Tibial nerve (tissue), 4 donors: ENCODE data around the gene RDH14. TPM values are rescaled to one million over a fixed set of nuclear protein-coding genes. Genes with fewer than 3 reads are reported as not detected.

ENCODE experiments used
- DNase-seq, 2 donors: peaks; one replicate each; pipeline ENCODE4 v3.0.0-alpha.2; 2019; ENCODE audit warnings: low spot score in 2 of 2
- H3K27ac ChIP-seq, 4 donors: fragments of 200-600 bp; sonication (generic) in 3 of 4; one replicate each; pipeline ENCODE4 v1.5.1; 2017 to 2019; ENCODE audit warnings: mild to moderate bottlenecking in 1 of 4
- H3K27me3 ChIP-seq, 2 donors: fragments of 200-600 bp; sonication (generic) in 1 of 2; one replicate each; pipeline versions ENCODE4 v1.5.1 to v1.6.0; 2017 to 2019
- H3K36me3 ChIP-seq, 3 donors: fragments of 200-600 bp; sonication (generic); one replicate each; pipeline ENCODE4 v1.5.1; 2018 to 2019
- H3K4me1 ChIP-seq, 4 donors: fragments of 200-600 bp; sonication (generic) in 3 of 4; one replicate each; pipeline ENCODE4 v1.5.1; 2017 to 2019
- H3K4me3 ChIP-seq, 4 donors: fragments of 200-600 bp; sonication (generic) in 3 of 4; one replicate each; pipeline ENCODE4 v1.5.1; 2017 to 2019; ENCODE audit warnings: mild to moderate bottlenecking in 1 of 4, moderate library complexity in 1 of 4
- H3K9me3 ChIP-seq, 4 donors: fragments of 200-600 bp; sonication (generic) in 3 of 4; one replicate each; pipeline ENCODE4 v1.5.1; 2017 to 2019
- CTCF ChIP-seq, 5 experiments: fragments of 200-600 bp in 3 of 5; fragments of 450-650 bp in 2 of 5; sonication (generic) in 3 of 5; IDR thresholded peaks; one replicate each; pipeline ENCODE4 v1.5.1; 2016 to 2019; ENCODE audit warnings: antibody characterized with exemption in 5 of 5, mild to moderate bottlenecking in 3 of 5, moderate library complexity in 2 of 5
- EP300 ChIP-seq, 2 donors: sonication (generic); formaldehyde crosslinking; IDR thresholded peaks; one replicate each; pipeline ENCODE4 v1.6.1; 2017; ENCODE audit warnings: antibody characterized with exemption in 2 of 2, mild to moderate bottlenecking in 1 of 2
- POLR2A ChIP-seq, 2 donors: fragments of 450-650 bp; IDR thresholded peaks; one replicate each; pipeline ENCODE4 v1.6.1; 2017; ENCODE audit warnings: antibody characterized with exemption in 2 of 2, mild to moderate bottlenecking in 2 of 2, moderate library complexity in 2 of 2
- WGBS, 2 donors: methylation state at CpG; one replicate each; pipeline ENCODE4 v1.1.5; 2018; 5-methylcytosine and 5-hydroxymethylcytosine counted together
- total RNA-seq, 4 donors: library from RNA; depleted of rRNA; stranded (reverse); fragments of >200 nt; gene quantifications; one replicate each; pipeline ENCODE4 v1.1.0, GENCODE V29; 2016

Gene RDH14
- total RNA-seq, 4 donors from 2014 or later: 31.5 to 39.6 (median 36.6) TPM

DNA sequence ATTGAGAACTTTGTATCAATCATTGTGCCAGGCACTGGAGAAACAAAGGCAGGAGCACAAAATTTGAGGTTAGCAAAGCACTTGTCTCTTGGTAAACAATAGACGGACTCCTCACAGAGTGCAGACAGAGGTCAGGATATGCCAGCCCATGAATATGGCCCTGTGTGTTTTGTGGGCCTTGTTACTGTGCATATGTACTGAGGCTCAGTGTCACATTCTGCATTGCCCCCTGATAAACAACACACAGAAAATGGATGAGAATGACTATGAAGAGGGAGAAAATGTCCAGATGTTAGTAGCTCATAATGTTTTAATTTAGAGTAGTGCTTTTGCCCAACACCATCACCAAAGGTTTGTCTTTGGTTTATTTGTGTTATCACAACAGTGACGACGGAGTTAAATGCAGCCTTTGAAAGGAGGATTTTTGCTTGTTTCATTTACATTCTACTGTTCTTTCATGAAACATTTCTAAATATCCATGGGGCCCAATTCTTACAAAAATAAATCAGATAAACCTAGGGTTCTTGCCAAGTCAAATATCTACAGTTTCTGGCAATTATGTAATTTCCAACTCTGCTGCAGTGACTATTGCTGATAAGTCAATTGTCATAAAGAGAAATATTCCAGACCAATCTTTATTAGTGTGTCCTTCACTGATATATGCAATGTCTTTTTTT lies 43.5 kb upstream of the RDH14 start:
- H3K27me3 ChIP-seq: no peaks in the 10 kb centered on the region
- H3K9me3 ChIP-seq: no peaks in the 10 kb centered on the region
- peaks cover 0 to 29% (median 0%) of the 10 kb centered on the region in 4 donors for H3K4me1 ChIP-seq
- no peak overlapping the region for H3K27ac ChIP-seq
- H3K36me3 ChIP-seq: no peaks in the 10 kb centered on the region
- no peak overlapping the region for H3K4me3 ChIP-seq
- 36 to 44% methylated on average over 3 of the region's 3 CpGs for WGBS, 2 donors
- no peak for TF ChIP-seq CTCF (IDR thresholded peaks at IDR 0.05)
- TF ChIP-seq EP300 (IDR thresholded peaks at IDR 0.05): no peak
- TF ChIP-seq POLR2A (IDR thresholded peaks at IDR 0.05): no peak
- DNase-seq: no peak

DNA sequence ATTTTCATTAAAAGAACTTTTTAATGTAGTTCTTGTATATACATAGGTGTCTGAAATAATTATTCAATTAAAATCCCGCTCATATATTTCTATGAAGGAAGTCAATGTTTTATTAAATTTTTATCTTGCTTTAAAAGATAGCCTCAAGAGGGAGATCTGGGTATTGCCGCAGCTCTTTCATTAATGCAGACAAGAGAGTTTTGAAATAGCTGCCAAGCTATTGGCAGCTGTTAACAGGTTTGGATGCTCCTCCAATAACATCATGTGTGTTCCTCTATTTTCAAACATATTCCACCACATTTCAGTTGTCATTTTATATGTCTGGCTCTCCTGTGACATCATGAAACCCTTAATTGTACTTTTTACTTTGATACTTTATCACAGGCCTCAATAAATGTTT lies 41.8 kb upstream of the RDH14 start:
- Histone ChIP-seq H3K4me1 (peaks cover 0 to 37% (median 0%) of the 10 kb centered on the region in 4 donors), H3K27me3 (no peaks in the 10 kb centered on the region), H3K4me3 (no peak overlapping the region), H3K27ac (no peak overlapping the region), H3K36me3 (no peaks in the 10 kb centered on the region), H3K9me3 (no peaks in the 10 kb centered on the region)
- no peak for DNase-seq
- WGBS, 2 donors: 80 to 88% methylated on average over 2 of the region's 2 CpGs
- TF ChIP-seq EP300 (IDR thresholded peaks at IDR 0.05): no peak
- no peak for TF ChIP-seq CTCF (IDR thresholded peaks at IDR 0.05)
- TF ChIP-seq POLR2A (IDR thresholded peaks at IDR 0.05): no peak

- WGBS, 2 donors: 86 to 90% methylated on average over 2 of the region's 2 CpGs
- Histone ChIP-seq H3K4me1 (peaks cover 0 to 31% (median 0%) of the 10 kb centered on the region in 4 donors), H3K9me3 (no peaks in the 10 kb centered on the region), H3K27ac (no peak overlapping the region), H3K4me3 (no peak overlapping the region), H3K27me3 (no peaks in the 10 kb centered on the region), H3K36me3 (no peaks in the 10 kb centered on the region)
- no peak for DNase-seq
- no peak for TF ChIP-seq POLR2A (IDR thresholded peaks at IDR 0.05)
- no peak for TF ChIP-seq EP300 (IDR thresholded peaks at IDR 0.05)
- TF ChIP-seq CTCF (IDR thresholded peaks at IDR 0.05): no peak
Measured at GRCh38 chr2:18600255-18600613, 39.8 kb upstream of the RDH14 start.

DNA sequence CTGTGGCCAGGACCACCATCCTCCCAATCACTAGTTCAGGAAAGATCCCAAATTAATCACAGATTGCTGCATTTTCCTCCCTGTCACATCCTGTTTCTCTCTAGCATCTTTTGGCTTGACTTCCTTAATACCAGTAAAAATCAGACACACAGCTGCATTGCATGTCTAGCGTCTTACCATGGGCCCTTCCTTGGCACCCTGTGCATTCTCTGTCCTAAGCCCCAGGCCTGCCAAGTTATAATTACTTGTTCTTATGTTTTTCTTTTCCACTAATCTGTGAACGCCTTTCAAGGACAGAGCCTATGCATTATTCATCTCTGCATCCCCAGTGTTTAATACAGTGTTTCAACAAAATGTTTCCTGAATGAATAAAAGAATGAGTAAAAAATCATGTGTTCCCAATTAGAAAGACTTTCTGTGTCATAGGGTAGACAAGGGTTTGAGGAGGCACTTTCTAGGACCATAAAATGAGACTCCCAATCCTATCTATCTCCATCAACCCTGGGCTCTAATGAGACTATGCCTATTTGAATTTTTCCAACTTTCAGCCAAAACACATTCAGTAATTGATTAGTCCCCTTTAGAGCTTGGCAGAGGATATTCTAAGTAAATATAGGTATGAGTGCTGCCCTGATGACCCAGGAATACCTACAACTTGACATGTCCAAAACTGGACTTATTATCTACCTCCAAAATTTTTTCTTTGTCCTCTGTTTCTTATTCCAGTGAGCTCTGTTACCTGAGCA lies 39.2 kb upstream of the RDH14 start:
- Histone ChIP-seq H3K9me3 (no peaks in the 10 kb centered on the region), H3K36me3 (no peaks in the 10 kb centered on the region), H3K27me3 (no peaks in the 10 kb centered on the region), H3K27ac (no peak overlapping the region), H3K4me3 (no peak overlapping the region), H3K4me1 (peaks cover 0 to 26% (median 0%) of the 10 kb centered on the region in 4 donors)
- WGBS, 2 donors: 43 to 59% methylated on average over 2 of the region's 2 CpGs
- TF ChIP-seq EP300 (IDR thresholded peaks at IDR 0.05): no peak
- DNase-seq: no peak

DNA sequence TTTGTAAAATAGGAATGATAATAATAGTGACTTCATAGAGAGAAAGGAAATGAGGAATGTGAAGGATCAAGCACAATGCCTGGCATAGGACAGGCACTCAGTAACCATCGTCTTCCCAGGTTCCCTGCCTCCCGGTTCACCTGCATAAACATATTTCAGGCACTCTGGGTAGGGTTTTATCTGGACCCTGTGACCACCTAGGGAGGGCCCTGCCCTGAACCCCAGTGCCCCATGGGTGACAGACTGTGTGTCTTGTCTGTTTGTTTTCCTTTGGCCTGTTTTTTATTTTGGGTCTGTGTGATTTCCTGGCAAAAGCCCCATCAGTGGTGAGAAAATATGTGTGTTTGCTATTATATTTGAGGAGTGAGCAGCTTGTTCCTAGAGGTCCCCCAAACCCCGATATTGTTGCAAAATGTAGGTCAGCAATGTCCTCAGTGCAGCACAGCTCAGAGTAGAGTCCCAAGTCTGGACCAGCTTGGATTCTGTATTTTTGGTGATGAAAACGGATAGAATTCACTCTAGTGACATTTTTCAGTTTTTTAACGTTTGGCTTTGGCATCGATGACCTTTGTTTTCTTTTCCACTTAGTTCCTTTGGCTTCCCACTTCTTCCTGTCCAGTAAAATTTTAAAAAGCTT lies 38.5 kb upstream of the RDH14 start:
- Histone ChIP-seq H3K27me3 (no peaks in the 10 kb centered on the region), H3K9me3 (no peaks in the 10 kb centered on the region), H3K27ac (peak overlapping the region in 1 of 4 donors; percentile 12), H3K36me3 (no peaks in the 10 kb centered on the region), H3K4me1 (peaks cover 0 to 19% (median 0%) of the 10 kb centered on the region in 4 donors), H3K4me3 (no peak overlapping the region)
- no peak for DNase-seq
- TF ChIP-seq CTCF (IDR thresholded peaks at IDR 0.05) (no peak), EP300 (IDR thresholded peaks at IDR 0.05) (no peak), POLR2A (IDR thresholded peaks at IDR 0.05) (no peak)
- 52 to 53% methylated on average over 6 of the region's 6 CpGs for WGBS, 2 donors
